Pancreas (tissue), 10 donors: ENCODE data around the gene KIAA1671. TPM values are rescaled to one million over a fixed set of nuclear protein-coding genes. Genes with fewer than 3 reads are reported as not detected.

Experiments
- ATAC-seq, 4 donors: fragments of 200-7000 bp; cut with Tn5 transposase; one replicate each; pipeline versions ENCODE4 v1.8.0 to v1.9.1; 2020; ENCODE audit warnings: mild to moderate bottlenecking in 4 of 4, moderate library complexity in 4 of 4
- DNase-seq, 6 donors: peaks; one replicate each; pipeline ENCODE4 v3.0.0-alpha.2; 2020
- FAIRE-seq: peaks from 2 replicates; lab custom pipeline; 2012; peaks lifted over from hg19 to GRCh38; lab: Jason Lieb, UNC
- H3K27ac ChIP-seq, 4 donors: fragments of 200-600 bp; sonication (generic); 1 replicate in 3 of 4; 2 replicates in 1 of 4; pipeline versions ENCODE4 v1.5.0 to v1.8.0; 2020
- H3K27me3 ChIP-seq, 4 donors: fragments of 200-600 bp; one replicate each; pipeline ENCODE4 v1.8.0; 2021
- H3K36me3 ChIP-seq, 3 donors: fragments of 200-600 bp; sonication (generic) in 1 of 3; one replicate each; pipeline versions ENCODE4 v1.5.0 to v1.8.0; 2020 to 2021
- H3K4me1 ChIP-seq, 3 donors: fragments of 200-600 bp; one replicate each; pipeline ENCODE4 v1.8.0; 2021
- H3K4me3 ChIP-seq, 4 donors: fragments of 200-600 bp; sonication (generic) in 2 of 4; one replicate each; pipeline versions ENCODE4 v1.5.0 to v1.8.0; 2020 to 2021
- H3K9me3 ChIP-seq, 4 donors: fragments of 200-600 bp; one replicate each; pipeline ENCODE4 v1.8.0; 2021
- CTCF ChIP-seq, 4 donors: fragments of 200-600 bp; sonication (generic) in 3 of 4; IDR thresholded peaks; one replicate each; pipeline versions ENCODE4 v1.5.0 to v1.8.0; 2021; ENCODE audit warnings: antibody characterized with exemption in 4 of 4
- WGBS, 2 donors: extraction: QIAGEN DNeasy Blood & Tissue Kit; methylation state at CpG; one replicate each; pipeline ENCODE4 v1.1.7; 2013; 5-methylcytosine and 5-hydroxymethylcytosine counted together
- intact Hi-C, 3 donors: fragments of 100-400 bp; cut with DNase I; formaldehyde crosslinking; loops; one replicate each; pipeline versions ENCODE4 v1.11.1 to v1.14.2; 2022
- polyA plus RNA-seq, 2 donors: library from polyadenylated mRNA; stranded (reverse); fragments of 200-250 nt; gene quantifications; one replicate each; pipeline ENCODE4 v1.2.3, GENCODE V29; 2013
- total RNA-seq, 6 donors: library from RNA; stranded (reverse); fragmentation: NEBNext Ultra II Directional in 4 of 6; extraction: Animal tissue kit (Norgen Biotek cat#: 25700) in 4 of 6; gene quantifications; one replicate each; pipeline versions ENCODE4 v1.2.1 to v1.2.4, GENCODE V29; 2021 to 2023
- donor health status: healthy with polysubstance abuse.
- donor health status: DM: no; HTN: no; CAD: no; lungs with moderate emphysema.
- donor health status: DM: no; HTN: no; CAD: no.
- donor health status: control.
- donor health status: control.
- donor health status: Bipolar disorder and iron deficiency.
- donor health status: DM: yes; HTN: yes; CAD: no.
- donor health status: DM: no; HTN: no; CAD: no.
- donor health status: DM: no; HTN: no; CAD: no.
- donor health status: DM: yes; HTN: yes; CAD: no.

The KIAA1671 gene
- total and polyA plus RNA-seq, 8 donors = 8.3 to 28.8 (median 19.0) TPM

DNA sequence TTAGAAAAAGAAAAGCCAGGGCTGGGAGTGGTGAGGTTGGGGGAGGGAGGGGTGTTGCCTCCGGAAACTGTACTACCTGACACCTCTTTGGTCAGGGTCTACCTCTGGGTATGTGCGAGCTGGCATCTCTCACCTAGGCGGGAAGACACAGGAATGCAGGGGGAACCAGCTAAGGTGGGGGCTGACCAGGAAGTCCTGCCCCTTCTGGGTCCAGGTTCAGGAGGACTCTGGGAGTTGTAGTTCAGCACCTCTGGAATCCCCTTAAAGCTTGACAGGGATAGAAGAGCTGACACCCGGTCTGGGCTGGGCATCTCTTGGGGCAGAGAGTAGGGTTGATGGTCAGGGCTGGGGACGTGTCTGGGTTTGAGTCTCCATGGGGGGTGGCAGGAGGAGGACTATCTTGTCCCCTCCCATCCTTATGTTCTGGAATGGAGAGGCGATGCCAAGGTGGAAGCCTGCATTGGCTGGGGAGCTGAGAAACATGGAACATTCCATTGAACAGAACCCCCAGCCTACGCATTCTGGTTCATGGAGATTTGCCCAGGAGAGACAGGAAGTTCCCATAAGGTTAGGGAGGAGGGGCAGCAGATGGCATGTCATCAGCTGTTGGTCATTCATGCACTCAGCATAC is 2.1 kb upstream of the KIAA1671 start:
- DNase-seq = no peak

GRCh38 chr22:24952837-24953383 is 394 bp downstream of the KIAA1671 start:
- no peak for FAIRE-seq
- H3K36me3 ChIP-seq = no peaks in the 10 kb centered on the region
- peak; percentile 26 to 49 (median 42) for ATAC-seq

More for the DNA sequence above, 2.1 kb upstream of the KIAA1671 start:
- Histone ChIP-seq H3K9me3 (no peaks in the 10 kb centered on the region), H3K36me3 (no peaks in the 10 kb centered on the region), H3K27ac (peak overlapping the region in 1 of 4 donors; percentile 37), H3K27me3 (no peaks in the 10 kb centered on the region), H3K4me1 (peaks cover 12 to 48% (median 33%) of the 10 kb centered on the region in 3 donors), H3K4me3 (no peak overlapping the region)
- 56% methylated on average over 7 of the region's 7 CpGs for WGBS, 2 donors
- no peak for ATAC-seq
- intact Hi-C loops = loop anchor here in 2 of 3 donors (5.0 kb wide), 2 partner anchors 97 to 102 kb away; no protein-coding TSS in a partner anchor
- FAIRE-seq = no peak
- TF ChIP-seq CTCF (IDR thresholded peaks at IDR 0.05) = no peak

GRCh38 chr22:24953384-24954113 is 1.0 kb downstream of the KIAA1671 start:
- no peak for TF ChIP-seq CTCF (IDR thresholded peaks at IDR 0.05)
- ATAC-seq = peak; percentile 15 to 30 (median 24)
- Histone ChIP-seq H3K9me3 (no peaks in the 10 kb centered on the region), H3K4me3 (peak overlapping the region; percentile 53 to 70 (median 68)), H3K36me3 (no peaks in the 10 kb centered on the region), H3K27ac (peak overlapping the region; percentile 57 to 89 (median 82)), H3K27me3 (no peaks in the 10 kb centered on the region), H3K4me1 (peaks cover 4 to 25% (median 16%) of the 10 kb centered on the region in 3 donors)
- no peak for FAIRE-seq
- DNase-seq = peak in 5 of 6 donors; percentile 41 to 82 (median 65)
- WGBS, 2 donors = 3% methylated on average over 31 to 47 of the region's 47 CpGs
- intact Hi-C loops = loop anchor here in 2 of 3 donors (5.0 kb wide), 2 partner anchors 94 to 99 kb away; no protein-coding TSS in a partner anchor

More at GRCh38 chr22:24952837-24953383, 394 bp downstream of the KIAA1671 start:
- Histone ChIP-seq H3K4me3 (peak overlapping the region; percentile 53 to 70 (median 68)), H3K27me3 (no peaks in the 10 kb centered on the region), H3K4me1 (peaks cover 10 to 29% (median 20%) of the 10 kb centered on the region in 3 donors), H3K27ac (peak overlapping the region; percentile 57 to 89 (median 82)), H3K9me3 (no peaks in the 10 kb centered on the region)
- WGBS, 2 donors = 0% methylated on average over 31 to 35 of the region's 35 CpGs
- TF ChIP-seq CTCF (IDR thresholded peaks at IDR 0.05) = no peak
- intact Hi-C loops = loop anchor here in 2 of 3 donors (5.0 kb wide), 2 partner anchors 94 to 99 kb away; no protein-coding TSS in a partner anchor
- peak in 2 of 6 donors; percentile 64 to 87 for DNase-seq

- TF ChIP-seq CTCF (IDR thresholded peaks at IDR 0.05) = no peak
- peaks cover 4 to 20% (median 14%) of the 10 kb centered on the region in 3 donors for H3K4me1 ChIP-seq
- peak overlapping the region; percentile 57 to 89 (median 82) for H3K27ac ChIP-seq
- peak overlapping the region in 3 of 4 donors; percentile 68 to 70 (median 68) for H3K4me3 ChIP-seq
- ATAC-seq = no peak
- H3K27me3 ChIP-seq = no peaks in the 10 kb centered on the region
- H3K9me3 ChIP-seq = no peaks in the 10 kb centered on the region
- no peaks in the 10 kb centered on the region for H3K36me3 ChIP-seq
- no peak for DNase-seq
- intact Hi-C loops = loop anchor here in 2 of 3 donors (5.0 kb wide), 2 partner anchors 93 to 98 kb away; no protein-coding TSS in a partner anchor
- FAIRE-seq = no peak
- 14 to 18% methylated on average over 4 of the region's 4 CpGs for WGBS, 2 donors
Observed at GRCh38 chr22:24954114-24954463, 1.6 kb downstream of the KIAA1671 start.
